ENCODE data around the gene CREB5. TPM values are rescaled to one million over a fixed set of nuclear protein-coding genes. Genes with fewer than 3 reads are reported as not detected.

CREB5 gene
- total and polyA plus RNA-seq, 2 of the 8 experiments (the other 6 are each of a cell fraction or from before 2014, with no cell fraction given): 2.4 to 2.7 TPM

- Histone ChIP-seq H3K14ac (ENCODE audit: insufficient read length) (no peak overlapping the region), H4K91ac (replicated peaks; ENCODE audit: insufficient read length, low read length) (no peak overlapping the region), H3K4me2 (ENCODE audit: insufficient read depth in 1 of 2, low read depth in 2 of 2, low read length in 2 of 2) (no peak overlapping the region), H2AK5ac (ENCODE audit: low read depth, low read length) (no peak overlapping the region), H3K79me1 (ENCODE audit: low read depth, low read length) (no peaks in the 10 kb centered on the region), H3K23me2 (ENCODE audit: low read depth, low read length) (no peaks in the 10 kb centered on the region), H3K9me3 (ENCODE audit: insufficient read depth in 2 of 2, low read depth in 1 of 2, low read length in 1 of 2) (no peaks in the 10 kb centered on the region), H4K8ac (ENCODE audit: extremely low read depth, insufficient read depth, low read length) (no peak overlapping the region), H3K27ac (ENCODE audit: low read depth, low read length) (no peak overlapping the region), H2BK120ac (replicated peaks; ENCODE audit: low read depth, low read length) (no peak overlapping the region), H3K56ac (replicated peaks; ENCODE audit: insufficient read length, low read depth, low read length) (no peak overlapping the region), H3K4ac (replicated peaks; ENCODE audit: insufficient read length, low read depth, low read length) (no peak overlapping the region), H3K27me3 (replicated peaks in 1 of 4; ENCODE audit: control insufficient read depth in 3 of 4, extremely low read depth in 1 of 4, insufficient read depth in 3 of 4, low read length in 3 of 4) (no peaks in the 10 kb centered on the region), H3K23ac (ENCODE audit: insufficient read length) (no peak overlapping the region), H3K36me3 (ENCODE audit: control insufficient read depth in 2 of 4, insufficient read depth in 4 of 4, low read length in 3 of 4) (no peaks in the 10 kb centered on the region), H2BK5ac (ENCODE audit: low read depth, low read length) (no peak overlapping the region), H3K4me1 (replicated peaks in 1 of 4; ENCODE audit: control insufficient read depth in 3 of 4, insufficient read depth in 4 of 4, low read length in 3 of 4) (peaks cover 3 to 10% (median 6%) of the 10 kb centered on the region in 4 experiments; a peak in 3 of 7 replicates), H4K20me1 (replicated peaks in 1 of 2; ENCODE audit: control insufficient read depth in 1 of 2, insufficient read depth in 2 of 2, low read length in 2 of 2) (no peaks in the 10 kb centered on the region), H3K18ac (ENCODE audit: extremely low read depth, low read length) (no peak overlapping the region), H4K5ac (ENCODE audit: insufficient read length, low read depth, low read length) (no peak overlapping the region), H3K9ac (replicated peaks in 1 of 4; ENCODE audit: extremely low read depth in 1 of 4, low read depth in 3 of 4, low read length in 3 of 4) (no peak overlapping the region), H2AFZ (ENCODE audit: low read length) (no peak overlapping the region), H3K79me2 (ENCODE audit: control insufficient read depth in 1 of 2, insufficient read depth in 2 of 2, low read length in 2 of 2) (no peaks in the 10 kb centered on the region), H2BK12ac (ENCODE audit: low read depth, low read length) (no peak overlapping the region), H2BK20ac (ENCODE audit: low read length) (no peak overlapping the region), H2BK15ac (ENCODE audit: low read length) (no peak overlapping the region), H3K4me3 (ENCODE audit: extremely low read depth in 1 of 4, insufficient read depth in 2 of 4, low read depth in 3 of 4, low read length in 4 of 4) (no peak overlapping the region)
- ChIA-PET POLR2A (ENCODE audit: partially characterized antibody) (interaction anchor here (0.5 kb wide), 1 partner anchor 397 kb away, joined by 3 read pairs; no protein-coding TSS in a partner anchor), CTCF (ENCODE audit: partially characterized antibody) (interaction anchor here (1.1 to 1.6 kb wide), 2 partner anchors 20 to 199 kb away, joined by 3 to 4 read pairs; no protein-coding TSS in a partner anchor)
- DNase-seq (ENCODE audit: low read depth in 1 of 2, low spot score in 2 of 2) (no peak), FAIRE-seq (no peak)
- no peak for TF ChIP-seq SIRT6 (IDR thresholded peaks at IDR 0.05; ENCODE audit: low read length)
- no peak for TF ChIP-seq GABPA (IDR thresholded peaks at IDR 0.05; ENCODE audit: borderline replicate concordance, insufficient read depth, low read length)
- no peak for TF ChIP-seq SUZ12 (IDR thresholded peaks at IDR 0.05; ENCODE audit: low read length)
- TF ChIP-seq RNF2 (IDR thresholded peaks at IDR 0.05; ENCODE audit: borderline replicate concordance, low read depth, low read length, missing control alignments, poor library complexity, severe bottlenecking): no peak
- 90% methylated on average over 4 of the region's 4 CpGs; no CpG with 5 or more reads in 1 of the 2 experiments for WGBS, 2 experiments (ENCODE audit: extremely low coverage in 1 of 2, insufficient coverage in 1 of 2, insufficient read length in 1 of 2, insufficient replicate concordance in 2 of 2, low coverage in 1 of 2, low lambda C conversion rate in 2 of 2, missing lambda C conversion rate in 1 of 2)
Measured at GRCh38 chr7:28647076-28647421, 234.7 kb downstream of the CREB5 start.
